Mammary epithelial cell (primary cell): ENCODE data around the gene TTC3.

ENCODE experiments used
- EZH2 ChIP-seq: IDR thresholded peaks from 2 replicates; pipeline ENCODE4 v1.6.1; 2012; ENCODE audit warnings: low read length, inconsistent platforms, borderline replicate concordance
- TF ChIP-seq, protein P1 (sequence below), 2 donors: IDR thresholded peaks in 1 of 2; conservative IDR thresholded peaks in 1 of 2; 2 replicates each; pipeline ENCODE4 v1.5.1; 2011 to 2012; ENCODE audit warnings: inconsistent platforms in 2 of 2, low read length in 2 of 2, mild to moderate bottlenecking in 2 of 2, control low read depth in 1 of 2, low read depth in 1 of 2; ENCODE audit not compliant: insufficient read depth in 1 of 2; ENCODE audit errors: extremely low read depth in 1 of 2

DNA sequence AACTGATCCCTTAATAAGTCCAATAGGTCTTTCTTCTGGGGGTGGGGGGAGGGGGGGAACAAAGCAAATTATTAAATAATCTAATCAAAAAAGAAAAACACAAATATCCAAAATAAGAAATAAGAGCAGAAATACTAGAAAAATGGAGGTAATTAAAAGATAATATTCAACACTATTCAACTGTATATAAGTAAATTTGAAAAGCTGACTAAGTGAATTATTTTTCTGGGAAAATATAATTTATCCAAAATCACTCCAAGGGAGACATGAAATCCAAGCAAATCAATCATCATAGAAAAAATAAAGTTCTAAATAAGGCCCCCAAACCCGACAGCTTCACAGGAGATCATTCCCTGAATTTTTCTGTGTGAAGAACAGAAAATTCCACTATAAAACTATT lies 175.2 kb downstream of the TTC3 start:
- no peak for TF ChIP-seq EZH2
- TF ChIP-seq, protein P1, sequence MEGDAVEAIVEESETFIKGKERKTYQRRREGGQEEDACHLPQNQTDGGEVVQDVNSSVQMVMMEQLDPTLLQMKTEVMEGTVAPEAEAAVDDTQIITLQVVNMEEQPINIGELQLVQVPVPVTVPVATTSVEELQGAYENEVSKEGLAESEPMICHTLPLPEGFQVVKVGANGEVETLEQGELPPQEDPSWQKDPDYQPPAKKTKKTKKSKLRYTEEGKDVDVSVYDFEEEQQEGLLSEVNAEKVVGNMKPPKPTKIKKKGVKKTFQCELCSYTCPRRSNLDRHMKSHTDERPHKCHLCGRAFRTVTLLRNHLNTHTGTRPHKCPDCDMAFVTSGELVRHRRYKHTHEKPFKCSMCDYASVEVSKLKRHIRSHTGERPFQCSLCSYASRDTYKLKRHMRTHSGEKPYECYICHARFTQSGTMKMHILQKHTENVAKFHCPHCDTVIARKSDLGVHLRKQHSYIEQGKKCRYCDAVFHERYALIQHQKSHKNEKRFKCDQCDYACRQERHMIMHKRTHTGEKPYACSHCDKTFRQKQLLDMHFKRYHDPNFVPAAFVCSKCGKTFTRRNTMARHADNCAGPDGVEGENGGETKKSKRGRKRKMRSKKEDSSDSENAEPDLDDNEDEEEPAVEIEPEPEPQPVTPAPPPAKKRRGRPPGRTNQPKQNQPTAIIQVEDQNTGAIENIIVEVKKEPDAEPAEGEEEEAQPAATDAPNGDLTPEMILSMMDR (conservative IDR thresholded peaks at IDR 0.05 in 1 of 2, IDR thresholded peaks at IDR 0.05 in 1 of 2; ENCODE audit: extremely low read depth in 1 of 2, insufficient read depth in 1 of 2, low read depth in 1 of 2, low read length in 2 of 2): no peak
